ENCODE measurements around the gene LEAP2.

The LEAP2 gene

GRCh38 chr5:132873119-132873929, at the start of gene LEAP2:
TSS of gene LEAP2 (plus strand) at chr5:132873668. CDS start at chr5:132873695, 27 bp downstream.
- H3K36me3 ChIP-seq (ENCODE audit: control insufficient read depth in 2 of 2, insufficient read depth in 1 of 2, low read length in 2 of 2) = peaks cover 13 to 88% of the 10 kb centered on the region in 2 experiments
- H3K4me1 ChIP-seq (ENCODE audit: control insufficient read depth, insufficient read depth, low read length) = peaks cover 8% of the 10 kb centered on the region
- POLR2A ChIA-PET = interaction anchor here (0.6 kb wide), 1 partner anchor 303 kb away, joined by 5 read pairs; no protein-coding TSS in a partner anchor
- no peak within 1 kb of the TSS for H3K4me3 ChIP-seq (ENCODE audit: low read depth, low read length)
- H3K27ac ChIP-seq (ENCODE audit: extremely low read depth, low read depth, low read length) = no peak within 1 kb of the TSS
- CTCF ChIA-PET = interaction anchor here (0.6 to 2.5 kb wide), 2 partner anchors 10 to 30 kb away, joined by 3 to 11 read pairs; no protein-coding TSS in a partner anchor
- H3K9me3 ChIP-seq (ENCODE audit: control insufficient read depth, insufficient read depth, low read depth, low read length) = no peaks in the 10 kb centered on the region
- TF ChIP-seq SALL2 (tag by site-specific recombination; IDR thresholded peaks at IDR 0.05; ENCODE audit: borderline replicate concordance) (no peak), SP7 (tag by site-specific recombination; IDR thresholded peaks at IDR 0.05) (0 out of 2 replicates have a peak, but pooled peaks have one; percentile 44)

GRCh38 chr5:132824426-132824825, 49.0 kb upstream of the LEAP2 start:
- Histone ChIP-seq H3K4me3 (ENCODE audit: low read depth, low read length) (no peak overlapping the region), H3K27ac (ENCODE audit: extremely low read depth, low read depth, low read length) (no peak overlapping the region), H3K9me3 (ENCODE audit: control insufficient read depth, insufficient read depth, low read depth, low read length) (no peaks in the 10 kb centered on the region), H3K36me3 (ENCODE audit: control insufficient read depth in 2 of 2, insufficient read depth in 1 of 2, low read length in 2 of 2) (peaks cover 0 to 38% of the 10 kb centered on the region in 2 experiments; a peak in 1 of 3 replicates), H3K4me1 (ENCODE audit: control insufficient read depth, insufficient read depth, low read length) (no peaks in the 10 kb centered on the region)
- CTCF ChIA-PET = interaction anchor here (0.5 to 0.6 kb wide), 2 partner anchors 48 to 235 kb away, joined by 3 to 7 read pairs; no protein-coding TSS in a partner anchor
- no peak for TF ChIP-seq ZSCAN30 (tag by site-specific recombination; IDR thresholded peaks at IDR 0.05)
- no peak for TF ChIP-seq ZBTB8A (tag by site-specific recombination; IDR thresholded peaks at IDR 0.05)
- peak; percentile 29; the same call in 1 of the 2 replicates for TF ChIP-seq ZIC2 (tag by site-specific recombination; IDR thresholded peaks at IDR 0.05)
- POLR2A ChIA-PET = interaction anchor here (1.3 kb wide), 1 partner anchor 87 kb away, joined by 3 read pairs; the partner anchor contains the start of gene KIF3A

GRCh38 chr5:132825033-132825833, 48.2 kb upstream of the LEAP2 start:
- TF ChIP-seq ZBTB17 (tag by site-specific recombination; IDR thresholded peaks at IDR 0.05) (no peak), BCL11B (tag by site-specific recombination; IDR thresholded peaks at IDR 0.05; ENCODE audit: low read depth) (no peak), PRDM10 (tag by site-specific recombination; IDR thresholded peaks at IDR 0.05) (no peak), ZNF501 (tag by site-specific recombination; IDR thresholded peaks at IDR 0.05) (no peak), ZNF274 (IDR thresholded peaks at IDR 0.05; ENCODE audit: low read length) (no peak), ZNF274 (tag by site-specific recombination; IDR thresholded peaks at IDR 0.05; ENCODE audit: borderline replicate concordance) (no peak)
- Histone ChIP-seq H3K4me3 (ENCODE audit: low read depth, low read length) (no peak overlapping the region), H3K4me1 (ENCODE audit: control insufficient read depth, insufficient read depth, low read length) (no peaks in the 10 kb centered on the region), H3K36me3 (ENCODE audit: control insufficient read depth in 2 of 2, insufficient read depth in 1 of 2, low read length in 2 of 2) (peaks cover 0 to 38% of the 10 kb centered on the region in 2 experiments; a peak in 1 of 3 replicates), H3K9me3 (ENCODE audit: control insufficient read depth, insufficient read depth, low read depth, low read length) (no peaks in the 10 kb centered on the region), H3K27ac (ENCODE audit: extremely low read depth, low read depth, low read length) (no peak overlapping the region)
- CTCF ChIA-PET = interaction anchor here (0.6 kb wide), 2 partner anchors 24 to 718 kb away, joined by 3 read pairs; no protein-coding TSS in a partner anchor
- POLR2A ChIA-PET = no interaction called here
